ENCODE results near the gene MS4A2. TPM values are rescaled to one million over a fixed set of nuclear protein-coding genes. Genes with fewer than 3 reads are reported as not detected.
"Not testable (repeated sequence)": the region's sequence is repeated elsewhere in the genome, so short reads cannot be mapped to it uniquely, and the experiment has no call there.

MS4A2 gene
- polyA plus RNA-seq, 1 donor from 2014 or later: not detected

DNA sequence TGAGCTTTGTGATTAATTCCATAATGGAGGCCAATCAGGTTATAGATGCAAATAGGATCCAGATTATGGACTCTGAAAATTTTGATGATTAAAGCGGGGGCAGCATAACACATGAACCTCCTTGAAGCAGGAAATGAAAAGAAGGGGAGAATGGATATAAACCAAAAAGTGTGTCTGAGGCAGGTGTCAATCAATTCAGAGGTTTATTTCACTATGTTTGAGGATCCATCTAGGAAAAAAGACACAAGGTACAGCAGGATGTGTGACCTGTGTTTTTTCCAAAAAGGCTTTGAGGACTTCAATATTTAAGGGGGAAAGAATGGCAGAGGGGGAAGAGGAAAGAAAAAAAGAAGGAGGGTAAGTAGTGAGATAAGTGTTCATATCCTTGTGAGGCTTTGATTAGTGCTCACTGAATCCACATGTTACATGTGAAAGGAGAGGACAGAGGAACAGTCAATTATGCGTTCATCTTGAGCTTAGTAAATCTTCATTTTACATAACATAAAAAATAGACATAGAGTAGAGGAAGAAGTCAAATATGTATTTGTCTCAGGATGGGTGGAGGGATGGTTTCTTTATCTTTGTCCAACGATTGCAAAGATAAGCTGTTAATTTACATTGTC is 34.1 kb downstream of the MS4A2 start:
- H3K36me3 Mint-ChIP-seq: no peaks in the 10 kb centered on the region
- H3K27me3 Mint-ChIP-seq: peaks cover 4% of the 10 kb centered on the region
- no peaks in the 10 kb centered on the region for H3K4me1 Mint-ChIP-seq
- no peak overlapping the region for H3K4me3 Mint-ChIP-seq
- H3K27ac Mint-ChIP-seq: no peak overlapping the region
- peaks cover 0 to 3% (median 0%) of the 10 kb centered on the region in 3 donors for H3K9me3 Mint-ChIP-seq

DNA sequence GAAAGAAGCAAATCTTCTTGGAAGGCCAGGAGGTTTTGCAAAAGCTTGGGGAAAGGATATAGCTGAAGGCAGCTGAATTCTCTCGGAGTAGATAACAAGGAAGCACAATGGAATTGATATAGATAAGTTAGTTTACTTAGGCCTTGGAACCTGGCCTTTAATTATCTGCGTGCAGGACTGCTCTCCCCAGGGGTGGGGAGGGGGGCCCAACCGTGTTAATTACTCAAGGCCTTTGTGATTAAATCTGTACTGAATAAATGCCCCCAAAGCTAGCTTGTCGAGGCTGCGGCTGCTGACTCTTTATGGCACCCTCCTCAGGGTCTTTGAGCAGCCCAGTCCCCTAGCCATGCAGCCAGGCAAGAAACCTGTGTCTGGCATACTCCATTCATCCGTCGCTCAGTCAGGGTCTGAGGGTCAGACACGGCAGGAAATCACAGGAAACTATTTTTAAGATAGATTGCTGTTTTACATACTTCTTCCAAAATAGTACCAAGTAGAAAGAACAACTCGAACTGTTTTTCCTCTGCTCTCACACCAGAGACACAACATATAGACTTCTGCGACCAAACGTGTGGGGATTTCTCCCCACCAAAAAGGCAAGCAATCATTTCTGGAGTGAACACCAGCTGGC is 36.5 kb downstream of the MS4A2 start:
- no peaks in the 10 kb centered on the region for H3K9me3 Mint-ChIP-seq
- H3K4me3 Mint-ChIP-seq: no peak overlapping the region
- no peaks in the 10 kb centered on the region for H3K4me1 Mint-ChIP-seq
- no peaks in the 10 kb centered on the region for H3K36me3 Mint-ChIP-seq
- H3K27me3 Mint-ChIP-seq: peaks cover 5% of the 10 kb centered on the region
- no peak overlapping the region for H3K27ac Mint-ChIP-seq

DNA sequence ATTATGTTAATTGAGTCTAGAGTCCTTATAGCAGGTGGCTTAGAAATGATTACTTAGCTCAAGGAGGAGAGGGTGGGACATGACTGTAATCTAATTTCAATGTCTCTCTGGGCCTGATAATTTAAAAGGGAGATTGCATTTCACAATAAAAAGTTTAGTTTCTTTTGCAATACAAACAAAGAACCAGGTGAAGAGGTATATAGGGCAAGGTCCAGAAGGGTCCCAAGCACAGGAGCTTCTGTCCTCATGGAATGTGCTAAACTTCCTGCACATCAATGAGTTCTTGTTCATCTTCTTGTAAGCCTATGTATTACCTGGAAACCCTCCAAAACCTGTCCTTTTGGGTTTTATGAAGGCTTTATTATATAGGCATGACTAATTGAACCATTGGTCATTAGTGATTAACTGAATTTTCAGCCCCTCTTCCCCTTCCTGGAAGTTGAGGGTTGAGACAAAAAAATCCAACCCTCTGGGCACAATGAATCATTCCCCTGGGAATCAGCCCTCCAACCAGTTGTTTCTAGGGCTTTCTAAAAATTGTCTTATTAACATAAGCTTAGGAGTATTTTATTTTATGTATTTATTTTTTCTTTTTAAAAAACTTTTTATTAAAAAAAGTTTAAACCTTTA is 37.6 kb downstream of the MS4A2 start:
- no peaks in the 10 kb centered on the region for H3K4me1 Mint-ChIP-seq
- no peak overlapping the region for H3K27ac Mint-ChIP-seq
- H3K4me3 Mint-ChIP-seq: no peak overlapping the region

DNA sequence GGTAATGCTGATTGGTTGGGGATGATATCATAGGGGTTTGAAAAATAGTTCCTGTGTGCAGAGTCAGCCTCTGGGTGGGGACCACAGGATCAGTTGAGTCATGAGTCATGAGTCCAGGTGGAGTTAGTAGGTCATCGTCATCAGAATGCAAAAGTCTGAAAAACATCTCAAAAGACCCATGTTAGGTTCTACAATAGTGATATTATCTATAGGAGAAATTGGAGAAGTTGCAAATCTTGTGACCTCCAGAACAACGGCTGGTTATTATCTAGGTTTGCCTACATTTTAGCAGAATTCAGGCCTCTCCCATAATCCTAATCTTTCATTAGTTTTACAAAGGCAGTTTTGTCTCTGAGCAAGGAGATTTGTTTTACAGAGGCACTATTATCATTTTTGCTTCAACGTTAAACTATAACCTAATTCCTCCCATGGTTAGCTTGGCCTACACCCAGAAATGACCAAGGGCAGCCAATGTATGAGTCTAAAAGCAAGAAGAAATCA is 38.9 kb downstream of the MS4A2 start:
- Mint-ChIP-seq H3K27ac (no peak overlapping the region), H3K27me3 (peaks cover 5% of the 10 kb centered on the region), H3K4me3 (no peak overlapping the region), H3K4me1 (no peaks in the 10 kb centered on the region), H3K36me3 (no peaks in the 10 kb centered on the region), H3K9me3 (no peaks in the 10 kb centered on the region)

More for the DNA sequence above, 37.6 kb downstream of the MS4A2 start:
- no peaks in the 10 kb centered on the region for H3K9me3 Mint-ChIP-seq
- peaks cover 5% of the 10 kb centered on the region for H3K27me3 Mint-ChIP-seq
- no peaks in the 10 kb centered on the region for H3K36me3 Mint-ChIP-seq

DNA sequence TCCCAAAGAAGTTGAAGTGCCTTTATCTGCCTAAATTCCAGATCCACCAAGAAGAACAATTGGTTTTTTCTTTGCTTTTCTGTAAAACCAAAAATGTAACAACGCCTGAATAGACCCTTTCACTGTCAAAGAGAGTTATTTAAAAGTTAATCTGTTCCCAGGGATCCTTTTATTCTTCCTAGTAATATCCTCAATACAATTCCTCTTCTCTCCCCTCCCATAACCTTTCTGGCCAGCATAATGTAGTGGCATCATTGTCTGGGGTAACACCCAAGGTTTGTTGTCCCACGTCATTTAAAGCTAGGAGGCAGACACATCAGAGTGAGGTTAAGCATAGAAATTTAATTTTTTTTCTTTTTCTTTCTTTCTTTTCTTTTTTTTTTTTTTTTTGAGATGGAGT is 39.9 kb downstream of the MS4A2 start:
- Mint-ChIP-seq H3K4me1 (no peaks in the 10 kb centered on the region), H3K9me3 (no peaks in the 10 kb centered on the region), H3K27ac (no peak overlapping the region), H3K27me3 (peaks cover 4% of the 10 kb centered on the region), H3K4me3 (no peak overlapping the region), H3K36me3 (no peaks in the 10 kb centered on the region)

DNA sequence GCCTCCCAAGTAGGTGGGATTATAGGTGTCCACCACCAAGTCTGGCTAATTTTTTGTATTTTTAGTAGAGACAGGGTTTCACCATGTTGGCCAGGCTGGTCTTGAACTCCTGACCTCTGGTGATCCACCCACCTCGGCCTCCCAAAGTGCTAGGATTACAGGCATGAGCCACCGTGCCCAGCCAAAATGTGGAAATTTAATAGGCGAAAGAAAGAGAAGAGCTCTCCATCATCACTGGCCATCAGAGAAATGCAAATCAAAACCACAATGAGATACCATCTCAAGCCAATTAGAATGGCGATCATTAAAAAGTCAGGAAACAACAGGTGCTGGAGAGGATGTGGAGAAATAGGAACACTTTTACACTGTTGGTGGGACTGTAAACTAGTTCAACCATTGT is 40.4 kb downstream of the MS4A2 start:
- not testable (repeated sequence) for H3K9me3 Mint-ChIP-seq, H3K36me3 Mint-ChIP-seq, H3K4me1 Mint-ChIP-seq, H3K4me3 Mint-ChIP-seq, H3K27ac Mint-ChIP-seq, H3K27me3 Mint-ChIP-seq

DNA sequence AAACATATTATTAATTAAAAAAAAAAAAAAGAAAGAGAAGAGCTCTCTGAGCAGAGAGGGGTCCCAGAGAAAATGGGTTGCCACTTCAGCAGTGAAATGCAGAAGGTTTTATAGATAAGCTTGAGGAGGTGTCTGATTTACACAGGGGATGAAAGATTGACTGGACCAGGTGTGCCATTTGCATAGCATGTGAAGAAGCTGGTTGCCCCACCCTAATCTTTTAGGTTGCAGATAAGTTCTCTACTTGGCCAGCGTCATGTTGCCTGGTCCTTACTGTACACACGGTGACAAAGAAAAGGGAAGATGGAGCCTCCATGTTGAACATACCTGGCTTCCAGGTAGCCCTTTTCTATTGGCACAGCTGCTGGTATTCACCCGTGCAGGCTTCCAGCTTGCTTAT is 41.4 kb downstream of the MS4A2 start:
- Mint-ChIP-seq H3K36me3 (peaks cover 3% of the 10 kb centered on the region), H3K4me1 (no peaks in the 10 kb centered on the region), H3K9me3 (peaks cover 0 to 5% (median 0%) of the 10 kb centered on the region in 3 donors), H3K27ac (no peak overlapping the region), H3K4me3 (no peak overlapping the region), H3K27me3 (peaks cover 1% of the 10 kb centered on the region)

DNA sequence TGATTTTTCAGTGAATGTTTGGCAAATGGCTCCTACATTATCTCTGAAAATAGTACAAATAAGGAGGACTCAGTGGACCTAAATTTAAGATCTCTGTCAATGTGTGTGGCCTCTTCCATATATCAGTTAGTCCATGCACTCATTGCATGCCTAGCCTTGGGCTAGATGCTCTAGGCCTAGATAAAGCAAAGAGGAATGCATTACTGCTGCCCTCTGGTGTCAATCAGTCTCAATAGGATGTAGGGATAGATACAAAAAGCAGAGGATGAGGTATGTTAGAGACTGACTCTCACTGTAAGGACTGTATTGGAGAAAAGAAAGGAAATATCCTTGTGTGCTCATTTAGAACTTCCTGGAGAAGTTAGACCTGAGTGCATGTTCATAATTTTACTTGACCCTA is 42.0 kb downstream of the MS4A2 start:
- Mint-ChIP-seq H3K27ac (no peak overlapping the region), H3K4me3 (no peak overlapping the region), H3K36me3 (peaks cover 3% of the 10 kb centered on the region), H3K4me1 (no peaks in the 10 kb centered on the region), H3K27me3 (peaks cover 1% of the 10 kb centered on the region), H3K9me3 (peaks cover 0 to 5% (median 0%) of the 10 kb centered on the region in 3 donors)

DNA sequence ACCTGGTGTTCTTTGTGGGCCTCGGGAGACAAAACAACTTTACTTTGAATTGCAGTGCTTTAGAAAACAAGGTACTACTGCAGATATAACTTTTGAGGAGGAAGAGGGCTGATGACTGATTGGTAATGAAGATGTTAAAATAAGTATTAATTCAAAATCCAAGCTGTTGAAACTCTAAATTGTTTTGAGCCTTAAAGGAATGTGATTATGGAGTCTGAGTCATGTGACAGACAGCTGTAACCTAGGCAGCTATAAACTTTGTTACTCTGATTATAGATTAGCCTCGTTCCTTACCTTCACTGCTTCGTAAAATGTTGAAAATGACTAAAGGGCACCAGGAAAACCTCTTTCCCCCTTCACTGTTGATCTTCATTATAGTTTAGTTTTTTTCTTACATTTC is 43.4 kb downstream of the MS4A2 start:
- Mint-ChIP-seq H3K9me3 (peaks cover 0 to 10% (median 3%) of the 10 kb centered on the region in 3 donors), H3K4me1 (no peaks in the 10 kb centered on the region), H3K36me3 (peaks cover 3% of the 10 kb centered on the region), H3K27me3 (peaks cover 1% of the 10 kb centered on the region), H3K4me3 (no peak overlapping the region), H3K27ac (no peak overlapping the region)

DNA sequence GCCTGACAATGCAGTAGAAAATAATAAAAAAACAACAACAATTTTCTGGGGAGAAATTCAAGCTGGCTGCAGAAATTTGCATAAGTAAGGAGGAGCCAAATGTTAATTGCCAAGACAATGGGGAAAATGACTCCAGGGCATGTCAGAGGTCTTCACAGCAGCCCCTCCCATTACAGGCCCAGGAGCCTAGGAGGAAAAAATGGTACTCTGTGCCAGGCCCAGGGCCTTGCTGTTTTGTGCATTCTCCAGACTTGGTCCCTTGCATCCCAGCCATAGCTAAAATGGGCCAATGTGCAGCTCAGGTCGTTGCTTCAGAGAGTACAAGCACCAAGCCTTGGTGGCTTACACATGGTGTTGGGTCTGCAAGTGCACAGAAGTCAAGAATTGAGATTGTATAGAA is 45.5 kb downstream of the MS4A2 start:
- Mint-ChIP-seq H3K36me3 (peaks cover 3% of the 10 kb centered on the region), H3K9me3 (peaks cover 0 to 15% (median 3%) of the 10 kb centered on the region in 3 donors), H3K4me3 (no peak overlapping the region), H3K27me3 (peaks cover 1% of the 10 kb centered on the region), H3K27ac (no peak overlapping the region), H3K4me1 (no peaks in the 10 kb centered on the region)

DNA sequence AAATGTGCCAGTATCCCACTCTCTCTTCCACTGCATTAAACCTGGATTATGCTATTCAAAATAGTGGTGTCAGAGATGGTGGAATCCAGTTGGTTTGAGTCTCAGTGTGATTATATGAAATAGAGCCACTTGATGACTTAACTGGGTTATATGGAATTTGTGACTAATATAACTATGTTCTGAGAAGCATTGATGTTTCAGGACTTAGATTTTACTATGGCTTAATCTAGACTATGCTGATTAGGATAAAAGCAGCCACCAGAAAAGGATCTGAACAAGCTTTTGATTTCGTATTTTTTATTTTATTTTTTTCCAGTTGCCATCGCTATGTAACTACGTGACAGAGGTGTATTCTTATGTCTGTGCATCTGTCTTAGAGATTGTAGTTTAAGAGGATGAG is 55.3 kb downstream of the MS4A2 start:
- no peaks in the 10 kb centered on the region for H3K4me1 Mint-ChIP-seq
- H3K27me3 Mint-ChIP-seq: no peaks in the 10 kb centered on the region
- no peaks in the 10 kb centered on the region for H3K9me3 Mint-ChIP-seq
- H3K36me3 Mint-ChIP-seq: no peaks in the 10 kb centered on the region
- H3K4me3 Mint-ChIP-seq: no peak overlapping the region
- no peak overlapping the region for H3K27ac Mint-ChIP-seq

DNA sequence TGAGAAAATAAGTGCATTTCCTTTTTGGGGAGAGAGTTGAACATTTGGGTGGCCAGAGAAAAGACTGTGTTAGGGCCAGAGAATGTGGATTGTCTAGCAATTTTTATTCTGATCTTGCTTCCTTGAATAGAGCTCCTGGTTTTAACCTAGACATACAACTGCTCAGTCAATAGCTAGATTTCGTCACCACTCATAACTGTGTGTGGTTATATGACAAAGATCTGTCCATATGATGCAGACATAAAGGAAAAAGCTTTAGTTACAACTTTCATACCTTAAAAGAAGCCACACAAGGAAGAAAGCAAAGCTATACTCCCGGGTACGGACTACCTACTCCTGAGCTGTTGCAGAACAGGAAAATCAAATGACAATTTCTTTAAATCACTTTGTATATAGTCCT is 57.2 kb downstream of the MS4A2 start:
- H3K27me3 Mint-ChIP-seq: no peaks in the 10 kb centered on the region
- no peak overlapping the region for H3K27ac Mint-ChIP-seq
- no peak overlapping the region for H3K4me3 Mint-ChIP-seq
- no peaks in the 10 kb centered on the region for H3K9me3 Mint-ChIP-seq
- no peaks in the 10 kb centered on the region for H3K4me1 Mint-ChIP-seq
- no peaks in the 10 kb centered on the region for H3K36me3 Mint-ChIP-seq

Other genes with a start within 250 kb of the MS4A2 start
- gene CBLIF, start 243.2 kb upstream of the MS4A2 start, polyA plus RNA-seq: not detected
- not detected for gene TCN1, start 222.2 kb upstream of the MS4A2 start, polyA plus RNA-seq
- not detected for gene OOSP3, start 209.9 kb upstream of the MS4A2 start, polyA plus RNA-seq
- not detected for gene OOSP1, start 150.2 kb upstream of the MS4A2 start, polyA plus RNA-seq
- gene OOSP4A, start 124.6 kb upstream of the MS4A2 start, polyA plus RNA-seq: not detected
- not detected for gene OOSP4B, start 71.5 kb upstream of the MS4A2 start, polyA plus RNA-seq
- gene OOSP2, start 48.3 kb upstream of the MS4A2 start, polyA plus RNA-seq: not detected
- not detected for gene MS4A3, start 32.0 kb upstream of the MS4A2 start, polyA plus RNA-seq
- gene MS4A6A, start 94.4 kb downstream of the MS4A2 start, polyA plus RNA-seq: 2.4 TPM
- gene MS4A4E, start 154.5 kb downstream of the MS4A2 start, polyA plus RNA-seq: not detected
- gene MS4A4A, start 192.0 kb downstream of the MS4A2 start, polyA plus RNA-seq: not detected
- gene MS4A6E, start 238.6 kb downstream of the MS4A2 start, polyA plus RNA-seq: not detected